GM12801 (cell line): Measurements from ENCODE around the gene PGC.

Experiments
- TF ChIP-seq, protein P1 (sequence below): IDR thresholded peaks from one replicate; pipeline ENCODE4 v1.5.1; 2011; ENCODE audit warnings: control low read depth; ENCODE audit not compliant: insufficient read length; ENCODE audit errors: extremely low read depth

PGC gene

DNA sequence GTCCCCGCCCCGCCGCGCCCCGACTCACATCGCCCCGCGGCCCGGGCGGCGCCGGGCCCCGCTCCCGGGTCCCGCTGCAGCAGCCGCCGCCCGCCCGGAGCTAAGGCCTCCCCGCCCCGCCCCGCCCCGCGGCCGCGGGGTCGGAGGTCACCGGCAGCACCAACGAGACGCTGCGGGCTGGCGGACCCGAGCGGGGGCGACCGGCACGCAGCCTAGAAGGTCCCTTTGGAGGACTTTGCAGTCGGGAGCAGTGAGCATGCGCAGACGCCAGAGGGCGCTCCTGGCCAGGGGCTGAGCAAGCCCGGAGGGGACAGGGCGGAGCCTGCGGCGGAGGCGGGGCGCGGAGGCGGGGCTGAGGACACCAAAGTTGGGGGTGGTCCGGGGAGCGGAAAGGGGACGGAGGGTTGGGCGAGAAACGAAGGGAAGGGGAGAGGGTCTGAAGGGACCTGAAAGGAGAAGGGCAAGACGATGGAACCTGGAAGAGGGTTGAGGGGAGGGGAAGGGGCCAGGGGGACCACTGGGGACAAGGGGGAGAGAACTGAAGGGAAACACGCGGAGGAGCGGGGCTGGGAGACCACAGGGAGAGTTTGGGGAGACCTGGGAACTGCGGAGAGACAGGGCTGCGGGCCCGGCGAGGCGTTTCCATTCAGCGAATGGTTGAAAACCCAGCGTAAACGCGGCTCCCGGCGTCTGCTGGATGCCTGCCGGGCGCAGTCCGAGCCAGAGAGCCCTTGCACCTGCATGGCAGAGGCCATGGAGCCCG, 32.8 kb upstream of the PGC start, which contains the start of gene FRS3:
FRS3 (minus strand) TSS at position 113 of the 763 bp plus-strand sequence. CDS start 2,913 bp downstream, outside the sequence.
- TF ChIP-seq, protein P1, sequence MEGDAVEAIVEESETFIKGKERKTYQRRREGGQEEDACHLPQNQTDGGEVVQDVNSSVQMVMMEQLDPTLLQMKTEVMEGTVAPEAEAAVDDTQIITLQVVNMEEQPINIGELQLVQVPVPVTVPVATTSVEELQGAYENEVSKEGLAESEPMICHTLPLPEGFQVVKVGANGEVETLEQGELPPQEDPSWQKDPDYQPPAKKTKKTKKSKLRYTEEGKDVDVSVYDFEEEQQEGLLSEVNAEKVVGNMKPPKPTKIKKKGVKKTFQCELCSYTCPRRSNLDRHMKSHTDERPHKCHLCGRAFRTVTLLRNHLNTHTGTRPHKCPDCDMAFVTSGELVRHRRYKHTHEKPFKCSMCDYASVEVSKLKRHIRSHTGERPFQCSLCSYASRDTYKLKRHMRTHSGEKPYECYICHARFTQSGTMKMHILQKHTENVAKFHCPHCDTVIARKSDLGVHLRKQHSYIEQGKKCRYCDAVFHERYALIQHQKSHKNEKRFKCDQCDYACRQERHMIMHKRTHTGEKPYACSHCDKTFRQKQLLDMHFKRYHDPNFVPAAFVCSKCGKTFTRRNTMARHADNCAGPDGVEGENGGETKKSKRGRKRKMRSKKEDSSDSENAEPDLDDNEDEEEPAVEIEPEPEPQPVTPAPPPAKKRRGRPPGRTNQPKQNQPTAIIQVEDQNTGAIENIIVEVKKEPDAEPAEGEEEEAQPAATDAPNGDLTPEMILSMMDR: no peak

DNA sequence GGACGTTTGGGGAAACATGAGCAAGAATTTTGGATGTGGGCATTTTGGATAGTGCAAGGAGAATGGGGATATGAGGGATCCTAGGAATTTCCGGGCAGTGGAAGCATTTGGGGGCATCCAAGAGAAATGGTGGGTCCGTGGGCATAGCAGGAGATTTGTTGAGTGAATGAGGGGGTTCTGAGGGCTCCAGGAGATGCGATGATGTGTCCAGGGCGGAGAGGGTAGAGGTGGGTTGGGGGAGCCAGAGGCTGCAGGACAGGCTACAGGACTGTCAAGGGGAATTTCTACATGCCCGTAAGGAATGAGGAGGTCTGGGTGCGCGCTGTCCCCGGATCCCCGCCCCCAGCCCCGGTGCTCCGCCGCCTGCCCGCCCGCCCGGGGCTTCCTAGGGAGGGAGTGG, 32.1 kb upstream of the PGC start:
- TF ChIP-seq, protein P1: no peak

DNA sequence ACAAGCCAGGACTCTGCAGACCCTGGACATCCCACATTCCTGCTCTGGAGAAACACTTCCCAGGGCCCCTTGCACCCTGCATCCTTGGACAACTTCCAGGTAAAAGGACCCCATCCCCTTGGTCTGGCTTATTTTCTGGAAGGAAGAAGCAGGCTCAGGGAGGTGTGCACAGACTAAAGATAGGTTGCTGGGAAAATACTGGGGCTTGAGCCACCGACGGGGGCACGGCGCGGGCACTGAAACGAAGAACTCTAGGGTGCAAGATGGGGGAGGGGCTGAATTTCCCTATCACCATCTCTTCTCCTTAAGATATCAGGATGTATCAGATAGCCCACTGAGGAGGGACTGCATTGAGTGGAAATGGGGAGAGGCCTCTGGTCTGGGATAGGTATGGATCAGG, 31.7 kb upstream of the PGC start:
- TF ChIP-seq, protein P1: no peak

DNA sequence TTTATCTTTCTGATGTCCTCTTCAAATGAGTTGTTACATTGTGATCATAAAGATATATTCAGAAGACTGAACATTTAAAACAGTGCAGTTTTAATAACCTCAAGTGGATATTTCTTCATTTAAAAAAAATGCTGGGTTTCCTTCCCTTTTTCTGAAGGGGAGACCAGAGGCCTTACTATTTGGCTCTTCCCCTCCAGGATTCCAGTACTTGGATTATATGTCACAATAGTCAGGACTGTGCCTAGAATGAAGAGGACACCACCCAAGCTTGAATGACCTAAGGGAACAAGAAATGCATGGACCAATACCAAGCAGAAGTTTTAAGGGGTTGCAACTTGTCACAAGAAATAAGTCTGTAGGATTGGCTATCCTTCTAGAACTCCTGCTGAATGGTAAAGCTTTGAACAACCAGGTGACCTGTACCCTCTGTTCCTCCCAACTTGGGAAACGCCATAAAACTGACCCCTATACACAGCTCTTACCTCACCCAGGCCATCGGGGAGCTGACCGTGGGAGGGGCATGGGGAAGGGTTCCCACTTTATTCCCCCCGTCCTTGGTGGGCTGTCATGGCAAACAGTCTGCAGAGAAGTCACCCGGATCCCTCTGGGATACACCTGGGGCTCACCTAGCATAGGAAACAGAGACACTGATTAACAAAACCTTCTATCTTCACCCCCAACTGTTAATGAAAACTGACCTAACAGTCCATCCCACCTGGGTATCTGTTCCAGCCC, 30.5 kb upstream of the PGC start:
- TF ChIP-seq, protein P1: no peak

DNA sequence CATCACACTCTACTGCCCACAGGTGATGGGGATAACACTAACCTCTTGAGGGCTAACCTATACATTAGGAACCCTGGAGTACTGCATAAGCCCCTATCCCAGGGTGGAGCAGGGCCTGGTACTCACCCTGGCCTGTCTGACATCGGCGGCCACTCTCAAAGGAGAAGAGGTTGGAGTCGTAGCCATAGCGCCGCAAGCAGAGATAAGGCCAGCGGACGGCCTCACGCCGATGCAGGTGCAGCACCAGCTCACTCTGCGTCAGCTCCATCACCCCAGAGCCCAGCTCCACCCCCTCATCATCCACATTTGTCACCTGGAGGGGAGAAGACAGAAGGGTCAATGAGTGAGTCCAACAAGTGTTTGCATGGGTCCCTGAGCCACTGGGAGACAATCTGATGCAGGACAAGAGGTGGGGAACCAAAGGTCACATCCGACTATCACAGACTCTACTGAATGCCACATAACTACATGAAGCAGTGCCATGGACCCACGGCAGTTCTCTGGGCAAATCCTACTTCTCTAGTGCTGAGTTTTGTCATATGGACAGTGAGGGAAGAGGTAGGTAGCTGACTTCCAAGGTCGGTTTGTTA, 28.2 kb upstream of the PGC start:
- TF ChIP-seq, protein P1: no peak

DNA sequence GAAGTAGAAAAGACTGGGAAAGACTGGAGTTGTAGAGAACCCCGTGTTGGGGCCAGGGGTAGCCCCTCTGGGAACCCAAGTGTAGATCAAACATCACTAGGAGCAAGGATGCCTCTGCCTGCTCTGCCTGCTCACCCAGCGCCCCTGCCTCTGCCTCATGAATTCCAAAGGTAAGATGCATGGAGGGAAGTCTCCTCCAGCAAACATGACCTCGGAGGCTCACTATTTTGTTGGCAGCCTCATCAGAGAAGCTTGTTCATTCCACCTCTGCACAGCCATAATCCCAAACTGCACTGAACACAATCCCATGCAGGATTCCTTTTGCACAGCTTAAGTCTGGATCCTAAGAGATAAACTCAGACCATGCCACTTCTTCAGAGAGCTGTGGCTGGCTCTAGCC, 27.6 kb upstream of the PGC start:
- TF ChIP-seq, protein P1: no peak
